Common myeloid progenitor, CD34-positive (primary cell): Measurements from ENCODE around the gene CHRNB4.

ENCODE experiments used
- CTCF ChIA-PET: fragments of 350-600 bp; sonication (Branson Sonifier 250); formaldehyde crosslinking; loops from one replicate; lab custom pipeline; 2021; ENCODE audit warnings: antibody characterized with exemption; lab: Charles Lee
- POLR2A ChIA-PET: fragments of 350-600 bp; sonication (Branson Sonifier 250); formaldehyde crosslinking; loops from one replicate; lab custom pipeline; 2021; ENCODE audit warnings: antibody characterized with exemption; lab: Charles Lee
- DNase-seq, 3 donors: peaks; one replicate each; pipeline versions ENCODE4 v3.0.0 to v3.0.0-alpha.2; 2013
- H3K27ac ChIP-seq, 2 experiments: 1 replicate in 1 of 2; 2 replicates in 1 of 2; pipeline ENCODE4 v1.7.0; 2013; ENCODE audit warnings: inconsistent platforms in 2 of 2, low read length in 2 of 2, mild to moderate bottlenecking in 2 of 2, low read depth in 1 of 2, moderate library complexity in 1 of 2; ENCODE audit not compliant: severe bottlenecking in 2 of 2, insufficient read depth in 1 of 2, poor library complexity in 1 of 2
- H3K27me3 ChIP-seq, 5 experiments: replicated peaks in 2 of 5; 1 replicate in 3 of 5; 2 replicates in 2 of 5; pipeline versions ENCODE4 v1.6.1 to v1.7.0; 2013; ENCODE audit warnings: low read length in 4 of 5, mild to moderate bottlenecking in 2 of 5, moderate library complexity in 2 of 5, inconsistent platforms in 1 of 5; ENCODE audit not compliant: insufficient read depth in 5 of 5, control insufficient read depth in 4 of 5
- H3K36me3 ChIP-seq, 4 experiments: 1 replicate in 2 of 4; 2 replicates in 2 of 4; pipeline versions ENCODE4 v1.6.1 to v1.7.0; 2013; ENCODE audit warnings: low read length in 3 of 4, control low read depth in 1 of 4, mild to moderate bottlenecking in 1 of 4; ENCODE audit not compliant: control insufficient read depth in 4 of 4, insufficient read depth in 4 of 4
- H3K4me1 ChIP-seq, 4 experiments: 1 replicate in 3 of 4; 2 replicates in 1 of 4; pipeline versions ENCODE4 v1.6.1 to v1.7.1; 2013; ENCODE audit warnings: low read length in 3 of 4, mild to moderate bottlenecking in 3 of 4, control low read depth in 1 of 4, inconsistent platforms in 1 of 4, moderate library complexity in 1 of 4; ENCODE audit not compliant: control insufficient read depth in 4 of 4, insufficient read depth in 4 of 4; ENCODE audit errors: control extremely low read depth in 1 of 4
- H3K4me3 ChIP-seq, 7 experiments: 1 replicate in 4 of 7; 2 replicates in 3 of 7; pipeline versions ENCODE4 v1.5.1 to v1.7.0; 2013; ENCODE audit warnings: mild to moderate bottlenecking in 7 of 7, low read length in 6 of 7, moderate library complexity in 6 of 7, inconsistent platforms in 2 of 7, low read depth in 2 of 7, control low read depth in 1 of 7; ENCODE audit not compliant: insufficient read depth in 4 of 7, control insufficient read depth in 1 of 7; ENCODE audit errors: extremely low read depth in 1 of 7
- H3K9me3 ChIP-seq, 5 experiments: 1 replicate in 4 of 5; 2 replicates in 1 of 5; pipeline versions ENCODE4 v1.6.1 to v1.7.1; 2013; ENCODE audit warnings: low read length in 4 of 5, mild to moderate bottlenecking in 2 of 5, inconsistent platforms in 1 of 5, low read depth in 1 of 5, moderate library complexity in 1 of 5; ENCODE audit not compliant: control insufficient read depth in 4 of 5, insufficient read depth in 2 of 5; ENCODE audit errors: control extremely low read depth in 1 of 5
- WGBS: methylation state at CpG from one replicate; pipeline ENCODE4 v1.1.5; 2013; ENCODE audit not compliant: insufficient coverage; 5-methylcytosine and 5-hydroxymethylcytosine counted together

Gene CHRNB4

GRCh38 chr15:78668987-78669386 is 28.0 kb upstream of the CHRNB4 start:
- H3K36me3 ChIP-seq = no peaks in the 10 kb centered on the region
- no peak overlapping the region for H3K27ac ChIP-seq
- 100% methylated on average over 1 of the region's 2 CpGs for WGBS
- H3K4me3 ChIP-seq = no peak overlapping the region
- no peaks in the 10 kb centered on the region for H3K4me1 ChIP-seq
- ChIA-PET CTCF (interaction anchor here (1.3 to 1.8 kb wide), 2 partner anchors 12 to 28 kb away, joined by 3 to 4 read pairs; partner anchors contain the start of gene CHRNB4), POLR2A (no interaction called here)
- peak in 1 of 3 donors; percentile 8 for DNase-seq
- no peaks in the 10 kb centered on the region for H3K27me3 ChIP-seq
- peaks cover 0 to 4% (median 0%) of the 10 kb centered on the region in 5 experiments for H3K9me3 ChIP-seq

- H3K27me3 ChIP-seq = no peaks in the 10 kb centered on the region
- H3K4me3 ChIP-seq = no peak overlapping the region
- no peaks in the 10 kb centered on the region for H3K36me3 ChIP-seq
- WGBS = 98% methylated on average over 8 of the region's 8 CpGs
- ChIA-PET CTCF (interaction anchor here (1.3 to 1.8 kb wide), 2 partner anchors 11 to 27 kb away, joined by 3 to 4 read pairs; partner anchors contain the start of gene CHRNB4), POLR2A (interaction anchor here (1.3 kb wide), 1 partner anchor 23 kb away, joined by 4 read pairs; no protein-coding TSS in a partner anchor)
- H3K27ac ChIP-seq = no peak overlapping the region
- no peak for DNase-seq
- H3K9me3 ChIP-seq = no peaks in the 10 kb centered on the region
- H3K4me1 ChIP-seq = peaks cover 0 to 3% (median 0%) of the 10 kb centered on the region in 4 experiments
Observed at GRCh38 chr15:78667578-78668236, 26.7 kb upstream of the CHRNB4 start.

GRCh38 chr15:78666010-78666409 is 25.0 kb upstream of the CHRNB4 start:
- no peaks in the 10 kb centered on the region for H3K9me3 ChIP-seq
- WGBS = 50% methylated on average over 3 of the region's 6 CpGs
- no peak overlapping the region for H3K27ac ChIP-seq
- H3K4me1 ChIP-seq = peaks cover 0 to 3% (median 0%) of the 10 kb centered on the region in 4 experiments
- no peaks in the 10 kb centered on the region for H3K27me3 ChIP-seq
- H3K4me3 ChIP-seq = no peak overlapping the region
- DNase-seq = peak in 1 of 3 donors; percentile 38
- CTCF ChIA-PET = no interaction called here
- POLR2A ChIA-PET = no interaction called here
- no peaks in the 10 kb centered on the region for H3K36me3 ChIP-seq

GRCh38 chr15:78663703-78664102 is 22.7 kb upstream of the CHRNB4 start:
- no peaks in the 10 kb centered on the region for H3K9me3 ChIP-seq
- H3K27me3 ChIP-seq = no peaks in the 10 kb centered on the region
- H3K36me3 ChIP-seq = no peaks in the 10 kb centered on the region
- ChIA-PET POLR2A (no interaction called here), CTCF (interaction anchor here (1.0 to 1.5 kb wide), 3 partner anchors 12 to 47 kb away, joined by 3 read pairs; no protein-coding TSS in a partner anchor)
- no peak overlapping the region for H3K27ac ChIP-seq
- H3K4me1 ChIP-seq = peaks cover 0 to 3% (median 0%) of the 10 kb centered on the region in 4 experiments
- DNase-seq = no peak
- WGBS = no CpG with 5 or more reads among the region's 1 CpG
- H3K4me3 ChIP-seq = no peak overlapping the region

- ChIA-PET POLR2A (no interaction called here), CTCF (interaction anchor here (1.3 kb wide), 1 partner anchor 23 kb away, joined by 4 read pairs; no protein-coding TSS in a partner anchor)
- Histone ChIP-seq H3K27me3 (no peaks in the 10 kb centered on the region), H3K27ac (no peak overlapping the region), H3K4me3 (no peak overlapping the region), H3K4me1 (peaks cover 0 to 3% (median 0%) of the 10 kb centered on the region in 4 experiments), H3K9me3 (no peaks in the 10 kb centered on the region), H3K36me3 (no peaks in the 10 kb centered on the region)
- WGBS = 100% methylated on average over 3 of the region's 5 CpGs
- no peak for DNase-seq
Observed at GRCh38 chr15:78662028-78662427, 21.0 kb upstream of the CHRNB4 start.

GRCh38 chr15:78661001-78661400 is 20.0 kb upstream of the CHRNB4 start:
- H3K4me1 ChIP-seq = peaks cover 0 to 3% (median 0%) of the 10 kb centered on the region in 4 experiments
- CTCF ChIA-PET = interaction anchor here (1.3 kb wide), 1 partner anchor 22 kb away, joined by 4 read pairs; no protein-coding TSS in a partner anchor
- H3K27ac ChIP-seq = no peak overlapping the region
- POLR2A ChIA-PET = no interaction called here
- no peak for DNase-seq
- H3K4me3 ChIP-seq = no peak overlapping the region
- WGBS = 99% methylated on average over 18 of the region's 19 CpGs
- no peaks in the 10 kb centered on the region for H3K27me3 ChIP-seq
- no peaks in the 10 kb centered on the region for H3K36me3 ChIP-seq
- H3K9me3 ChIP-seq = no peaks in the 10 kb centered on the region

GRCh38 chr15:78660584-78660983 is 19.6 kb upstream of the CHRNB4 start:
- Histone ChIP-seq H3K27me3 (no peaks in the 10 kb centered on the region), H3K9me3 (no peaks in the 10 kb centered on the region), H3K4me3 (no peak overlapping the region), H3K36me3 (no peaks in the 10 kb centered on the region), H3K4me1 (peaks cover 0 to 3% (median 0%) of the 10 kb centered on the region in 4 experiments), H3K27ac (no peak overlapping the region)
- CTCF ChIA-PET = no interaction called here
- 88% methylated on average over 8 of the region's 9 CpGs for WGBS
- DNase-seq = no peak
- POLR2A ChIA-PET = no interaction called here
